IPS-20b (cell line): ENCODE data around the gene NMB.

Experiments
- H3K27ac ChIP-seq: one replicate; pipeline ENCODE4 v1.5.1; 2013; ENCODE audit warnings: low read length
- H3K27me3 ChIP-seq: 2 replicates; pipeline ENCODE4 v1.6.1; 2013; ENCODE audit warnings: mild to moderate bottlenecking, low read length, inconsistent platforms; ENCODE audit not compliant: insufficient read depth
- H3K36me3 ChIP-seq: 2 replicates; pipeline ENCODE4 v1.6.1; 2013; ENCODE audit warnings: low read depth, mild to moderate bottlenecking, inconsistent platforms, low read length, moderate library complexity; ENCODE audit not compliant: insufficient read depth
- H3K4me1 ChIP-seq: 2 replicates; pipeline ENCODE4 v1.6.1; 2013; ENCODE audit warnings: mild to moderate bottlenecking, control low read depth, inconsistent platforms, low read length, moderate library complexity; ENCODE audit not compliant: insufficient read depth
- H3K4me3 ChIP-seq: 2 replicates; pipeline ENCODE4 v1.5.1; 2013; ENCODE audit warnings: mild to moderate bottlenecking, low read length, inconsistent platforms
- H3K9ac ChIP-seq: 2 replicates; pipeline ENCODE4 v1.6.1; 2013; ENCODE audit warnings: low read depth, mild to moderate bottlenecking, inconsistent platforms, low read length, moderate library complexity
- H3K9me3 ChIP-seq: 2 replicates; pipeline ENCODE4 v1.6.1; 2013; ENCODE audit warnings: mild to moderate bottlenecking, low read depth, low read length, inconsistent platforms; ENCODE audit not compliant: insufficient read depth

Gene NMB

GRCh38 chr15:84633311-84634227, 24.4 kb downstream of the NMB start:
- Histone ChIP-seq H3K4me3 (peak overlapping the region; percentile 68), H3K36me3 (0 out of 2 replicates have a peak, but pooled peaks cover 4% of the 10 kb centered on the region), H3K4me1 (0 out of 2 replicates have a peak, but pooled peaks cover 6% of the 10 kb centered on the region), H3K27me3 (peaks cover 46% of the 10 kb centered on the region), H3K9ac (peak overlapping the region; percentile 49; the same call in 1 of the 2 replicates), H3K9me3 (no peaks in the 10 kb centered on the region), H3K27ac (no peak overlapping the region)

GRCh38 chr15:84631706-84632272, 26.2 kb downstream of the NMB start:
- 0 out of 2 replicates have a peak, but pooled peaks cover 4% of the 10 kb centered on the region for H3K36me3 ChIP-seq
- 0 out of 2 replicates have a peak, but pooled peaks cover 6% of the 10 kb centered on the region for H3K4me1 ChIP-seq
- H3K27ac ChIP-seq, result no peak overlapping the region
- peak overlapping the region; percentile 75; the same call in 1 of the 2 replicates for H3K9ac ChIP-seq
- H3K4me3 ChIP-seq, result peak overlapping the region; percentile 88
- H3K9me3 ChIP-seq, result no peaks in the 10 kb centered on the region
- H3K27me3 ChIP-seq, result peaks cover 46% of the 10 kb centered on the region

DNA sequence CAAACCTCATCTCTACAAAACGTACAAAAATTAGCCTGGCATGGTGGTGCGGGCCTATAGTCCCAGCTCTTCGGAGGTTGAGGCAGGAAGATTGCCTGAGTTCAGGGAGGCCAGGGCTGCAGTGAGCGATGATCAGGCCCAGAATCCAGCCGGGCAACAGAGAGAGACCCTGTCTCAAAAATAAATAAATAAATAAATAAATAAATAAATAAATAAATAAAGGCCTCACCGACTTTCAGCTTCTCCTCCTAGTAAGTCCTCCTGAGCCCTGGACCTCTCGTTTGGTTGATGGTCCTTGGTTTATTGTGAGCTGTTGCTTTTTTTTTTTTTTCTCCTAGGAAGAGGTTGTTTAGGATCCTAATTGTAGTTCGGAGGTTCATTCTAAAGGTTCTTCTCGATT, 29.0 kb downstream of the NMB start:
- no peaks in the 10 kb centered on the region for H3K9me3 ChIP-seq
- H3K27ac ChIP-seq, result no peak overlapping the region
- no peak overlapping the region for H3K9ac ChIP-seq
- H3K4me1 ChIP-seq, result 0 out of 2 replicates have a peak, but pooled peaks cover 2% of the 10 kb centered on the region
- H3K27me3 ChIP-seq, result peaks cover 24% of the 10 kb centered on the region
- no peaks in the 10 kb centered on the region for H3K36me3 ChIP-seq
- no peak overlapping the region for H3K4me3 ChIP-seq

DNA sequence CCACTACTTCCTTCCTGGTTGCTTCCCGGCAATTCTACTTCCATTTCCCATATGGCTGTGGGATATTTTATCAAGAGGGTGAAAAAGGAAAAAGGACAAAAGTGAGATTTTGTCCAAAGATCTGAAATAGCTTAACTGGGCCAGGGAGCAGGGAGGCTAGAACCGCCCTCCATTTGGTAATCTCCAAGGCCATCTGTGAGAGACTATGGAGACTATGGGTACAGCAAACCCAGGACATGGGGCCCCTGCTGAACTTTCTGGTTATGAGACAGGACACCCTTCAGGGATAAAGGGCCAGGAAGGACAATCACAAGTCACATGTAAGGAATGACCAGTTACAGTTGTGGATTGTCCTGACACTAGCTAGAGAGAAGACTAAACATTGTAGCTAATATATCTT, 32.9 kb downstream of the NMB start:
- no peak overlapping the region for H3K9ac ChIP-seq
- H3K36me3 ChIP-seq, result peaks cover 33% of the 10 kb centered on the region
- H3K4me1 ChIP-seq, result no peaks in the 10 kb centered on the region
- H3K27me3 ChIP-seq, result no peaks in the 10 kb centered on the region
- no peak overlapping the region for H3K27ac ChIP-seq
- peaks cover 28% of the 10 kb centered on the region for H3K9me3 ChIP-seq
- H3K4me3 ChIP-seq, result no peak overlapping the region

DNA sequence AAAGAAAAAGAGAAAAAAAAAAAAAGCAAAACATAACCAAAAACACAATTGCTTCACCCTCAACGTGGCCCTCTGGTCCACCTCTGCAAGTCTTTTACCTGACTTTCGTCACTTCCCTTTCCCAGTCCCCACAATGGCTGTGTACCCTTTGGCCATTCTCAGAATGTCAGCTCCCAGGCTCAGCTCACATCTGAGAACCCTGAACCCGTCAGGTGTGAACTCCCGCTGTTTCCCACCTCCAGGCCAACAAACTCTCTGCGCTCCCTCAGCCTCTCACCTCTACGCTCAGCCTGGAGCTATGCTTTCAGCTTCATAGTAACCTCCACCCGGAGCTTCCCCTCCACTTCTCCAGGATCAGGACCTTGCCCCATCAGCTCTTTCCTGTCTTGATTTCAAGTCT, 33.6 kb downstream of the NMB start:
- Histone ChIP-seq H3K27me3 (no peaks in the 10 kb centered on the region), H3K9ac (no peak overlapping the region), H3K4me1 (no peaks in the 10 kb centered on the region), H3K36me3 (peaks cover 41% of the 10 kb centered on the region), H3K4me3 (no peak overlapping the region), H3K9me3 (peaks cover 35% of the 10 kb centered on the region), H3K27ac (no peak overlapping the region)

- Histone ChIP-seq H3K27me3 (no peaks in the 10 kb centered on the region), H3K4me3 (no peak overlapping the region; the same call in 1 of the 2 replicates), H3K9me3 (peaks cover 42% of the 10 kb centered on the region), H3K27ac (no peak overlapping the region), H3K9ac (no peak overlapping the region), H3K36me3 (peaks cover 51% of the 10 kb centered on the region), H3K4me1 (0 out of 2 replicates have a peak, but pooled peaks cover 1% of the 10 kb centered on the region)
Measured at GRCh38 chr15:84621358-84621979, 36.5 kb downstream of the NMB start.

DNA sequence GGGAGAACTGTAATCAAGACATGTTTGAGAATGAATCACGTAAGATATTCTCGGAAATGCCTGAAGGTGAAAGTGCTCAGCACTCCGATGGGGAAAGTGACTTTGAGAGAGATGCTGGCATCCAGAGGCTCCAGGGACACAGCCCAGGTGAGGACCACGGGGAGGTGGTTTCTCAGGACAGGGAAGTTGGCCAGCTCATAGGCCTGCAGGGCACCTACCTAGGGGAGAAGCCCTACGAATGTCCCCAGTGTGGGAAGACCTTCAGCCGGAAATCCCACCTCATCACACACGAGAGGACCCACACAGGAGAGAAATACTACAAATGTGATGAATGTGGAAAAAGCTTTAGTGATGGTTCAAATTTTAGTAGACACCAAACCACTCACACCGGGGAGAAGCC, 37.4 kb downstream of the NMB start:
- peaks cover 42% of the 10 kb centered on the region for H3K9me3 ChIP-seq
- no peak overlapping the region for H3K4me3 ChIP-seq
- H3K9ac ChIP-seq, result no peak overlapping the region
- H3K27me3 ChIP-seq, result no peaks in the 10 kb centered on the region
- H3K27ac ChIP-seq, result no peak overlapping the region
- peaks cover 54% of the 10 kb centered on the region for H3K36me3 ChIP-seq
- H3K4me1 ChIP-seq, result 0 out of 2 replicates have a peak, but pooled peaks cover 3% of the 10 kb centered on the region

DNA sequence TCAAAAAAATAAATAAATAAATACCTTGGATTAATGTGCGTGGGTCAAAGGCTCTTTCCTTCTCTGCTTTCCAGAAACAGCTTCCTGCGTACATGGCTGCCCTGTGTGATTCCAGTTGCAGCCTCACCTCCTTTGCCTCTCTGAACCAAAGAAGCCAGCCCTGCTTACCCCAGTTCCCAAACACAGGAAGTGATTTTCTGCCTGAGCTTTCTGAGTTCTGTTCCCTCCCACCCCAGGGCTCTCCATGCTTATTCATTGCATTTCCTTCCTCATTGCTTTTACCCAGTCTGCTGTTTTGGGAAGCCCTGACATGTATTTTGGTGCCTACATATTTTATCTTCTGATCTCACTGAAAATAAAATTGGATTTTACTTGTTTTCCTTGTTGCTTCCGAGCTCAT, 41.8 kb downstream of the NMB start:
- peaks cover 50% of the 10 kb centered on the region for H3K36me3 ChIP-seq
- no peak overlapping the region for H3K4me3 ChIP-seq
- H3K9ac ChIP-seq, result no peak overlapping the region
- no peak overlapping the region for H3K27ac ChIP-seq
- H3K27me3 ChIP-seq, result no peaks in the 10 kb centered on the region
- peaks cover 26% of the 10 kb centered on the region for H3K9me3 ChIP-seq
- H3K4me1 ChIP-seq, result 0 out of 2 replicates have a peak, but pooled peaks cover 3% of the 10 kb centered on the region

DNA sequence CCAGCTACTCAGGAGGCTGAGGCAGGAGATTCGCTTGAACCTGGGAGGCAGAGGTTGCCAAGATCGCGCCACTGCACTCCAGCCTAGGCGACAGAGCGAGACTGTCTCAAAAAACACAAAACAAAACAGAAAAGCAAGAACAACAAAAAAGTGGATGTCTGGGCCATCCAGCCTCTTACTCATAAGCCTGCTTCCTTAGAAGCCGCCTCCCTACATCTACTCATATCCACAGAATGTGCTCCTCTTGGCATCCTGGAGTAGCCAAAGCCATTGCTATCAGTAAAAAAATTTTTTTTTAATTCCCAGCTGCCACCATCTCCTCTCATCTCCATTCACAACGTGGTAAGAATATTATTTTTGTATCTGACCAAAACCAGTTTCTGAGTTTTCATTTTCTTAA, 46.4 kb downstream of the NMB start:
- Histone ChIP-seq H3K27me3 (no peaks in the 10 kb centered on the region), H3K9ac (no peak overlapping the region), H3K4me3 (no peak overlapping the region), H3K36me3 (peaks cover 62% of the 10 kb centered on the region), H3K9me3 (no peaks in the 10 kb centered on the region), H3K4me1 (peaks cover 11% of the 10 kb centered on the region; the same call in 1 of the 2 replicates), H3K27ac (no peak overlapping the region)

- H3K27ac ChIP-seq, result no peak overlapping the region
- H3K9me3 ChIP-seq, result no peaks in the 10 kb centered on the region
- H3K27me3 ChIP-seq, result no peaks in the 10 kb centered on the region
- peaks cover 21% of the 10 kb centered on the region for H3K4me1 ChIP-seq
- peaks cover 70% of the 10 kb centered on the region for H3K36me3 ChIP-seq
- H3K4me3 ChIP-seq, result no peak overlapping the region
- no peak overlapping the region for H3K9ac ChIP-seq
Measured at GRCh38 chr15:84609818-84610525, 48.0 kb downstream of the NMB start.

DNA sequence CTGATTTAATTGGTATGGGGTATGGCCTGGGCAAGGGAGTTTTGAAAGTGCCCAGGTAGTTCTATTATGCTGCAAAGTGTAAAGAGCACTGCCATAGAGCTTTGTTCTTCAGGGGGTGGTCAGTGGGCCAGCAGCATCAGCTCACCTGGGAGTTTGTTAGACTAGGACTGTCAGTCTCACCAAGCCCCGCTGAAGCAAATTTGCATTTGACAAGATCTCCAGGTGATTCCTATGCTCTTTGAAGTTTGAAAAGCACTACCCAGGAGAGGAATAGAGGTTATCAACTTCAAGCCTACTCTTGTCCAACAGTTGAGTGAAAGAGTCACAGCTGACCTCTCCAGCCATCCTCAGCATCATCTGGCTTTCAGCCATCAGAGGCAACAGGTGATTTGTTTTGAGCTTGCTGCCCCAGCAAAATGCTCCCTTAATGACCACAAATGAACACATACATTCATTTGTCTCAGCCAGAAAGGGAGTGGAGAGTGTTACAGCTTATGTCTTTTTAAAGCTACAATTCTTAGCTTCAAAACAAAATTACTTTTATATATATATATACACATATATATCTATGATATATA, 49.2 kb downstream of the NMB start:
- Histone ChIP-seq H3K4me3 (no peak overlapping the region), H3K4me1 (peaks cover 31% of the 10 kb centered on the region), H3K27me3 (no peaks in the 10 kb centered on the region), H3K9ac (no peak overlapping the region), H3K27ac (no peak overlapping the region), H3K9me3 (no peaks in the 10 kb centered on the region), H3K36me3 (peaks cover 76% of the 10 kb centered on the region)
